Suprapubic skin (tissue), 4 donors: ENCODE data around the gene GZMM. TPM values are rescaled to one million over a fixed set of nuclear protein-coding genes. Genes with fewer than 3 reads are reported as not detected.
A peak's percentile ranks its signal among the peaks of the same experiment; 100 is the strongest.

ENCODE experiments used
- DNase-seq, 2 donors: peaks; one replicate each; pipeline ENCODE4 v3.0.0-alpha.2; 2019; ENCODE audit warnings: low spot score in 2 of 2
- H3K27ac ChIP-seq: fragments of 200-600 bp; sonication (generic); one replicate; pipeline ENCODE4 v1.5.1; 2019
- H3K27me3 ChIP-seq: fragments of 200-600 bp; sonication (generic); one replicate; pipeline ENCODE4 v1.5.1; 2019
- H3K36me3 ChIP-seq: fragments of 200-600 bp; sonication (generic); one replicate; pipeline ENCODE4 v1.5.1; 2019
- H3K4me1 ChIP-seq: fragments of 200-600 bp; sonication (generic); one replicate; pipeline ENCODE4 v1.5.1; 2019
- H3K4me3 ChIP-seq: fragments of 200-600 bp; sonication (generic); one replicate; pipeline ENCODE4 v1.5.1; 2019; ENCODE audit warnings: mild to moderate bottlenecking
- H3K9me3 ChIP-seq: fragments of 200-600 bp; sonication (generic); one replicate; pipeline ENCODE4 v1.5.1; 2019
- CTCF ChIP-seq, 2 donors: fragments of 200-600 bp in 1 of 2; fragments of 450-650 bp in 1 of 2; sonication (generic) in 1 of 2; IDR thresholded peaks; one replicate each; pipeline ENCODE4 v1.5.1; 2016 to 2019; ENCODE audit warnings: antibody characterized with exemption in 2 of 2, mild to moderate bottlenecking in 1 of 2, moderate library complexity in 1 of 2
- EP300 ChIP-seq: sonication (generic); formaldehyde crosslinking; IDR thresholded peaks from one replicate; pipeline ENCODE4 v1.6.1; 2017; ENCODE audit warnings: antibody characterized with exemption
- POLR2A ChIP-seq, 2 donors: fragments of 450-650 bp; IDR thresholded peaks; one replicate each; pipeline ENCODE4 v1.6.1; 2017; ENCODE audit warnings: antibody characterized with exemption in 2 of 2, mild to moderate bottlenecking in 2 of 2, moderate library complexity in 2 of 2
- POLR2AphosphoS5 ChIP-seq, 3 donors: sonication (generic); formaldehyde crosslinking; IDR thresholded peaks; one replicate each; pipeline ENCODE4 v1.6.1; 2017; ENCODE audit warnings: antibody characterized with exemption in 3 of 3
- WGBS: methylation state at CpG from one replicate; pipeline ENCODE4 v1.1.5; 2018; 5-methylcytosine and 5-hydroxymethylcytosine counted together
- total RNA-seq, 4 donors: library from RNA; depleted of rRNA; stranded (reverse); fragments of >200 nt; gene quantifications; one replicate each; pipeline ENCODE4 v1.1.0, GENCODE V29; 2016

The GZMM gene
- total RNA-seq, 4 donors from 2014 or later = 0.97 TPM; not detected in 3

DNA sequence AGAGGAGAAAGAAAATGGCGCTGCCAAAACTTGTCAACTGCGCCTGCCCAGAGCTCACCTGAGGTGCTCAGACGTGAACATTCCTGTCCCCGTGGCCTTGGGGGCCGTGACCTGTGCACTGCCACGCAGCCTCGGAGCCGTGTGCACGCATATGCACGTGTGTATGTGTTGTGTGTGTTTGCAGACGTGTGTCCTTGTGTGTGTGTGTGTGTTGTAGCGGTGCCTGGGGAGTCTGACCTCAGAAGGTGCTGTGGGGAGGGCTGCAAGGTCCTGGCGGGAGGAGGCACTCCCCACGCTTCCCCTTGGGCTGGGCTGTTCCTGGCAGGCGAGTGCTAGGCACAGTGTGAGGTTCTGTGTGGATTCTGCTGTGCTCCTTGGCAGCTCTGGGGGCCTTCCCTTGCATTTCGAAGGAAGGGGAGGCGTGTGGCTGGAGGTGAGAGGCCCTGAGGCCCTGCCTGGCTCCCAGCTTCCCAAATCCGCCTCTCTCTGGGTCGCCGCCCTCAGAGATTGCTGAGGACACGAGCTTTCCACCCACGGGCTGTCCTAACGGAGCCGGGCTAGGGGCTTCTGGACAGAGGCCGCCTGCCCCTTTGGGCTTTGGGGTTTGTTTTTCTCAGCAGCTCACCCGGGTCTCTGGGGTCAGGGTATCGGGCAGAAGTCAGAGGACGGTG, 33.0 kb downstream of the GZMM start:
- no peak overlapping the region for H3K27ac ChIP-seq
- TF ChIP-seq POLR2A (IDR thresholded peaks at IDR 0.05) = no peak
- no peak for TF ChIP-seq POLR2AphosphoS5 (IDR thresholded peaks at IDR 0.05)
- no peak for TF ChIP-seq CTCF (IDR thresholded peaks at IDR 0.05)
- no peak for TF ChIP-seq EP300
- DNase-seq = no peak
- H3K9me3 ChIP-seq = no peaks in the 10 kb centered on the region
- 88% methylated on average over 11 of the region's 28 CpGs for WGBS
- H3K27me3 ChIP-seq = no peaks in the 10 kb centered on the region
- peaks cover 53% of the 10 kb centered on the region for H3K4me1 ChIP-seq
- no peak overlapping the region for H3K4me3 ChIP-seq
- peaks cover 39% of the 10 kb centered on the region for H3K36me3 ChIP-seq

- peak in 1 of 2 donors; percentile 59 for DNase-seq
- Histone ChIP-seq H3K36me3 (peaks cover 47% of the 10 kb centered on the region), H3K27ac (no peak overlapping the region), H3K4me3 (no peak overlapping the region), H3K9me3 (no peaks in the 10 kb centered on the region), H3K4me1 (peaks cover 52% of the 10 kb centered on the region), H3K27me3 (no peaks in the 10 kb centered on the region)
- 93% methylated on average over 28 of the region's 66 CpGs for WGBS
- no peak for TF ChIP-seq POLR2AphosphoS5 (IDR thresholded peaks at IDR 0.05)
These were observed 33.9 kb downstream of the GZMM start for GRCh38 chr19:577439-578392.

- no peaks in the 10 kb centered on the region for H3K9me3 ChIP-seq
- peak in 1 of 2 donors; percentile 61 for DNase-seq
- H3K4me3 ChIP-seq = no peak overlapping the region
- peaks cover 46% of the 10 kb centered on the region for H3K4me1 ChIP-seq
- TF ChIP-seq POLR2AphosphoS5 (IDR thresholded peaks at IDR 0.05) (no peak), EP300 (no peak), CTCF (IDR thresholded peaks at IDR 0.05) (no peak), POLR2A (IDR thresholded peaks at IDR 0.05) (no peak)
- peaks cover 57% of the 10 kb centered on the region for H3K36me3 ChIP-seq
- WGBS = 88% methylated on average over 16 of the region's 46 CpGs
- no peaks in the 10 kb centered on the region for H3K27me3 ChIP-seq
- H3K27ac ChIP-seq = no peak overlapping the region
These were observed 35.4 kb downstream of the GZMM start for GRCh38 chr19:579111-579841.

DNA sequence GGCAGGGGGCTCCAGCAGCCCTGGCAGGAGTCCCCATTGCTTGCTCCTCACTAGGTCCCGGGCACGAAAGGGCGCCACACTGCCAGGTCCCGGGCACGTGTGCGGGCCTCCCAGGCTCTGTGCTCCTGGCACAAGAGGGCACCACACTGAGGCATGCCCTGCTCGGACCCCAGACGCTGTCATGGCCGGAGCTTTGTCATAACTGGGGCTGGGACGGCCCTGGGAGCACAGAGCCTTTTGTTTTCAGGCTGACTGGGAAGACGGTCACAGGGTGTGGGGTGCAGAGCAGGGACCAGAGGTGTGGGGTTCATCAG, 35.9 kb downstream of the GZMM start:
- H3K27ac ChIP-seq = no peak overlapping the region
- TF ChIP-seq POLR2A (IDR thresholded peaks at IDR 0.05) (no peak), CTCF (IDR thresholded peaks at IDR 0.05) (no peak), EP300 (no peak), POLR2AphosphoS5 (IDR thresholded peaks at IDR 0.05) (no peak)
- peaks cover 41% of the 10 kb centered on the region for H3K4me1 ChIP-seq
- DNase-seq = no peak
- H3K9me3 ChIP-seq = no peaks in the 10 kb centered on the region
- no peaks in the 10 kb centered on the region for H3K27me3 ChIP-seq
- H3K36me3 ChIP-seq = peaks cover 57% of the 10 kb centered on the region
- WGBS = 89% methylated on average over 5 of the region's 11 CpGs
- no peak overlapping the region for H3K4me3 ChIP-seq

- H3K4me1 ChIP-seq = peaks cover 35% of the 10 kb centered on the region
- H3K9me3 ChIP-seq = no peaks in the 10 kb centered on the region
- peak in 1 of 2 donors; percentile 55 for DNase-seq
- H3K4me3 ChIP-seq = no peak overlapping the region
- H3K27ac ChIP-seq = no peak overlapping the region
- WGBS = 89% methylated on average over 16 of the region's 22 CpGs
- H3K36me3 ChIP-seq = peaks cover 57% of the 10 kb centered on the region
- TF ChIP-seq EP300 (no peak), CTCF (IDR thresholded peaks at IDR 0.05) (no peak), POLR2A (IDR thresholded peaks at IDR 0.05) (no peak), POLR2AphosphoS5 (IDR thresholded peaks at IDR 0.05) (no peak)
- H3K27me3 ChIP-seq = peaks cover 5% of the 10 kb centered on the region
These were observed 36.5 kb downstream of the GZMM start for GRCh38 chr19:580274-580835.
